ENCODE measurements around the gene CSF1.
"Not testable (repeated sequence)": the region's sequence is repeated elsewhere in the genome, so short reads cannot be mapped to it uniquely, and the experiment has no call there.

The CSF1 gene

DNA sequence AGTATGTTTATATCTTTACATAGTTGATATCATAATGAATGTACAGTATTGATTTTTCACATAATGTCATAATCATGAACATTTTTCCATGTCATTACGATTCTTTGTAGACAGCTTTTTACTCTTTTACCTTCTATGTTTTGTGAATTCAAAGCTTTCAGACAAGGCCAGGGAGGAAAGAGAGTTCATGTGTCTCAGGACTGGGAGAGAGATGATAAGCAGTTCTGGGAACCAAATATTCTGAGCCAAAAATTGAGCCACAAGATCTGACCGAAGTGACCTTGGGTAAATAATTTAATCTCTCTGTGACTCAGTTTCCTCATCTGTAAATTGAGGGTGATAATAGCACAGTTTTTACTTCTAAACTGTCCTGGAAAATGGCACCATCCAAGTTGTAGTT lies 31.8 kb downstream of the CSF1 start:
- DNase-seq (ENCODE audit: low spot score): no peak

DNA sequence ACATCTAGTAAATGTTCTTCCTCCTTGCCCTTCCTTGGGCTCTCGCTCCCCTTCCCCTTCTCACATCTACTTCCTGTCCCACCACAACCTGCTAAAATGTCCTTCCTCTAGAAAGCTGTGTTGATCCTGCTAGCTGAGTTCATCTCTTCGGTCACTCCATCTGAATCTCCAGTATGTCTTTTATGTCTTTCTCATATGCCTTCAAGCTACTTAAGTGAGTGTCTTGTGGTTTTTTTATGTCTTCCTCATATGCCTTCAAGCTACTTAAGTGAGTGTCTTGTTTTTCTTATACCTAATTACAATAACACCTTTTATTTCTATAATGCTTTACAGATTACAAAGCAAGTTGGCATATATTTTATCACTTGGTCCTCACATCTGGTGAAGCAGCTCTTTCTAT lies 33.9 kb downstream of the CSF1 start:
- no peak for DNase-seq (ENCODE audit: low spot score)

DNA sequence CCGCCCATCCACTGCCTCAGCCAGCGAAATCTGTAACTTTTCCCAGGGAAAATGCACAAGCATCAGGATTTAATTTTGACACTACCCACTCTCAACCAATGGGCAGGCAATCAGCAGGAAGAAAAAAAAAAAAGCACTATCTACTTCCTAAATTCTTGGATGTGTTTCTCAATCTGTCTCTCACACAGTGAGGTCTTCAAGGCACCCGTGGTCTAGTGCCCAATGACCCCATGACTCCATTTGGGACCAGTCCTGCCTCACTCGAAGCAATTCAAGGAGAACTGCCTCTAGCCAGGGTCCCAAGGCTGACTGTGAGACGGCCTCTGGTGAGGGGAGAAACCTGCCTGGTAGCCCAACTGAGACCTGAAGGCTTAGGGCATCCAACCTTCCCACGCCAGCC lies 35.9 kb downstream of the CSF1 start:
- no peak for DNase-seq (ENCODE audit: low spot score)

DNA sequence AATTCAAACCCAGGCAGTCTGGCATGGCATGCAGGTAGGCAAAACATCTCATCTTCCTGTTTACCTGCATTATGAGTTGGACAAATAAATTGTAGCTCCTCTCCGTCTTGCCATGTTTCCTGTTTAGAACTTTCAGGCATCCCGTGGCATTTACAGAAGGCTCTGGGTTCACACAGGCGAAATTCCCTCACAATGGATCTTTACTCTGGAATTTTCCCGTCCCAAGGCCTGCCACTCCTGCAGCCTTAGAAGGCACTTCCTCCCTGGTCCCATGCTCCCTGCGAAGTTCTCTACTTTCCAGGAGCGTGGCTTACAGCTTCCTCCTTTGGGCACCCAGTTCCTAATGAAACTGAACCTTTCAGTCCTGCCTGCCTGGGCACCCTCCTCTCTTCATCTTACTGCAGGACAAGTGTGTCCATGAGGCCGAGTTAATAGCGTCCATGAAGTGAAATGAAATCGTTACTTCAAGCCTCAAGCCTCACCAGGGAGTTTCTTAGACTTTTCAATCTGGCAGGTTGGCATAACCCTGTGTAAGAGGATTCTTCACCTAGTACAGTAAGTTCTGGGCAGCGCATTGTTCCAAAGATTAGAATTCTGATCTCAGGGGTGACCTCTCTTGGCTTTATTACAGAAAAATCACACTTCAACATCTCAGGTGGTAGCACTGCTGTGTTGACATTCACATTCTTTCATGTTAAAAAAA lies 37.1 kb downstream of the CSF1 start:
- no peak for DNase-seq (ENCODE audit: low spot score)

DNA sequence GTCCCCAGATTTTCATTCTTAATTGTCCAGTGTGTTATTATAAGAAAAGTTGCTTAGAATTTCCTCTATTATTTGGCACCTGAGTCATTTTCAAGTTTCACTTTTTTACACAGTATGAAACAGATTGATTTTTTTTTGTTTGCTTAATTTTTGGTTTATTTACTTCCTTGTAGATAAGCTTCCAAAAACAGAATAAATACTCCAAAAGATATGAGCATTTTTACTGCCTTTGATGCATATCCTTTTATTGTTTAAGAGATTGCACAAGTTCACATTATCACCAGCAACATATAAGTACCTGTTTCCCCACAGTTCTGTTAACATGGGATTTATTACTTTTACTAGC lies 37.6 kb downstream of the CSF1 start:
- DNase-seq (ENCODE audit: low spot score): no peak

DNA sequence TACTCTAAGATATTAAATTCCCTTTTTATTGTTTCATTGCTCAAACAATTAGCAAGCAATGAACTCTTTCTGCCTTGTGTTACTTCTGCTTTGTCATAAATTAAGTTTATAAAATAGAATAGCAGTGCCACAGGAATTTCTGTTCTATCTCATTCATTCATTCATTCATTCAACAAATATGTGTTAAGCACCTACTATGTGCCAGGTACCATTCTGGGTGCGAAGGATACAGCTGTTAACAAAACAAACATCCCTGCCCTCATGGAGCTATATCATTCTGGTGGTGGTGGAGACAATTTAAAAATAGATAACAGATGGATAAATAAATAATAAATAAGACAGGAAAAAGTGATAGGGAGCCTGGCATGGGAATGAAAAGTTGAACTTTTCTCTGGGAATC lies 39.4 kb downstream of the CSF1 start:
- DNase-seq (ENCODE audit: low spot score): no peak

DNA sequence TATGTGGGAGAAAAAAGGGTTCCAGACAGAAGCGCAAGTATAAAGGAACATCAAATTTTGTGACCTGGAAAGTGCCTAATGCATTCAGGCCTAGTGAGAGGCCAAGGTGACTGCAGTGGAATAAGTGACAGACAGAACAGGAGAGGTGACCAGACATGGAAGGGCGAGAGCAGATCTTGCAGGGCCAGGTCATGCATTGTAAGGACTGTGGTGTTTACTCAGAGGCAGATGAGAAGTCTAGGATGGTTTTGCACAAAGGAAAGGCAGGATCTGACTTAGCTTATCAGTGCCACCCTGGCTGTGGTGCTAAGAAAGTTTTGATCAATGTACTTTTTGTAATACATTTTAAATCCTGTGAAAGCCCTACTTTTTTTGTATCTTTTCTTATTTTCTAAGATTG lies 39.9 kb downstream of the CSF1 start:
- DNase-seq (ENCODE audit: low spot score): no peak

DNA sequence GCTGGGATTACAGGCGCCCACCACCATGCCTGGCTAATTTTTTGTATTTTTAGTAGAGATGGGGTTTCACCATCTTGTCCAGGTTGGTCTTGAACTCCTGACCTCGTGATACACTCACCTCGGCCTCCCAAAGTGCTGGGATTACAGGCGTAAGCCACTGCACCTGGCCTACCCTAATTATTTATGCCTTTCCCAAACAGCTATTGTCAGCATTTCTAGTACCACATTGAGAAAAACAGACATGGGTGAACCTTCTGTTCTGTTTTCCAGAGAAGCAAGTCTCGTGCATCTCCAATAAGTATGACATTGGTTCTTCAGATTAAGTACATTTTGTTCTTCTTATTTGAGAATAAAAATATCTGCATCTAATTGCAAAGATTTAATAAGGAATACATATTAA lies 40.9 kb downstream of the CSF1 start:
- DNase-seq (ENCODE audit: low spot score): not testable (repeated sequence)

DNA sequence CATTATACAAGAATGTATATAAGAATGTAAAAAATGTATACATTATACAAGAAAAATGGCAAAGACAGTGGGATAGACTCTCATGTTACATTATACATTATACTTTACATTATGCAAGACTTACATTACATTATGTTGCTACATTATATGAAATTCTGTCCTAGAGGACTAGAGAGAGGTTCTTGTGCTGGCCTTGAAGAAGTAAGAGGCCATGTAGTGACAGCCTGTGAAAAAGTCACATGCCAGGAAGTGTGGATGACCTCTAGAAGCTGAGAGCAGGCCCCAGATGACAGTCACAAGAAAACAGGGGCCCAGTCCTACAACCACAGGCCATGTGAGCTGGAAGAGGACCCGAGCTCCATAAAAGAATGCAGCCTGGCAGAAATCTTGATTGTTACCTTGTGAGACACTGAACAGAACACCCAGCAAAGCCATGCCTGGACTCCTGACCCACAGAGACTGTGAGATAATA lies 43.4 kb downstream of the CSF1 start:
- DNase-seq (ENCODE audit: low spot score): no peak

DNA sequence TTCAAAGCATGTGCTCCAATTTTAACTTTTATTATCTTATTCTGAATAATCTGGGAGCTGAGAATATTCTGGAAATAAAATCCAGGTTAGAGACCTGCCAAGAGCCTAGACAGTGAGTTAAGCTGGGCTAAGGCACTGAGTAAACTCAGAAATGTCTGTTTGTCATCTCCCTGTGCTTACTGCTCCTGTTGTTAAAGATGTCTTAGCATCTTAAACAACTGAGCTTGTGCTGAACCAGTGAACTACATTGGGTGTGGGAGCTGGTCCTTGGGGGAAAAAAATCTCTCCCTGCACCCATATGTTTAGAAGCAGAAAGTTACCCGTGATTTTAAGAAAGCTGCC lies 49.0 kb downstream of the CSF1 start:
- no peak for DNase-seq (ENCODE audit: low spot score)

DNA sequence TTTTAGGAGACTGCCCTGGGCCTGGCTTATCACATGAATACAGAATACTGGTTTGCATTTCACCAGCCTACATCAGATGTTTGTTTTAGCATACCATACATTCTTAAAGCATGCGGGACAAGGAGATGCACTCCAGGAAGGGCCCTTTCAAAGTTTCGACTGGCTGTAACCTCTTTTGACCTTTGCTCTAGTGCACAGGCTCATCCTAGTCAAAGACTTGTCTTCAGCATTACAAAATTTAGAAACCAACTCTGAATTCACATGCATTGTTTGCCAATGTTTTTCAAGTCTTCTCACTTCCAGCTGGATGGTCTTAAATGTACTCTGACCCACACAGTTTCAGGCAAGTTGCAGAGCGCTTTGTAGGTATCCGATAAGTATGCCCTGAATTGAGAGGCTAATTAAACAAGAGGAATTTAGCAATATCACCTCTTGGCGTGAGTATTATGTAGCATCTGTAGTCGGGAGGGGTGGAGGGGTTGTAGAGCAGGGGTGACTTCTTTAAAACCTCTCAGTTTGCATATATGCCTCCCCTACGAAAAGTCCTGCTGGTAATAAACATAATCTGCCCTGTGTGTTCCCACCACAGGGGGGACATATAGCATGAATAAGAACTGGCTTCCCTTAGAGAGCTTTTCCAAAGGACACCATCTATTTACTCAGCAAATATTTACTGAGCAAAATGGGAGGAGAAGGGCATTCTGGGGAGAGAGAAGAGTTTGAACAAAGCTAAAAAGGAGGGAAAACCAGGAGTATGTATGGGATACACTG lies 49.5 kb downstream of the CSF1 start:
- DNase-seq (ENCODE audit: low spot score): peak; percentile 43

DNA sequence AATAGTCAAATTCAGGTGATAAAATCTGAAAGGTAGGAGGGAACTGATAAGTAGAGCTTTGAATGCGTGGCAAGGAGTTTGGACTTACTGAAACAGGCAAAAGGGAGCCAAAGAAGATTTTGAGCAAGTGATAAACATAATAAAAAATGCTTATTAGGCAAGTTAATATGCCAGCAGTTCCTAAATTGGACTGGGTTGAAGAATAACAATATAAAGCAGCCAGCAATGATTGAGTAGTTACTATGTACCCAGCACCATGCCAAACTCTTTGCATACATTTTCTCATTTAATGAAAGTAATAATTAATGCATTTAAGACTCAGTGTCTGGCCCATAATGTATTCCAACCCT lies 50.1 kb downstream of the CSF1 start:
- DNase-seq (ENCODE audit: low spot score): no peak

DNA sequence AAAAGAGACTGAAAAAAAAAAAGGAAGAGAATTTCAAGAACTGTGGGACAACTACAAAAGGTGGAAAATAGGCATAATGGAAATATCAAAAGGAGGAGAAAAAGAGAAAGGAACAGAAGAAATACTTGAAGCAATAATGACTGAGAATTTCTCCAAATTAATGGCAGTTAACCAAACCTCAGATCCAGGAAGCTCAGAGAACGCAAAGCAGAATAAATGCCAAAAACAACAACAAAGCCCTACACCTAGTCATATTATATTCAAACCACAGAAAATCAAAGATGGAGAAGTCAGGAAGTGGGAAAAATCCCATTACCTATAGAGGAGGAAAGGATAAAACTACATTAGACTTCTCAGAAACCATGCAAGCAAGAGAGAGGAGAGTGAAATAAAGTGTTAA lies 53.2 kb downstream of the CSF1 start:
- no peak for DNase-seq (ENCODE audit: low spot score)

DNA sequence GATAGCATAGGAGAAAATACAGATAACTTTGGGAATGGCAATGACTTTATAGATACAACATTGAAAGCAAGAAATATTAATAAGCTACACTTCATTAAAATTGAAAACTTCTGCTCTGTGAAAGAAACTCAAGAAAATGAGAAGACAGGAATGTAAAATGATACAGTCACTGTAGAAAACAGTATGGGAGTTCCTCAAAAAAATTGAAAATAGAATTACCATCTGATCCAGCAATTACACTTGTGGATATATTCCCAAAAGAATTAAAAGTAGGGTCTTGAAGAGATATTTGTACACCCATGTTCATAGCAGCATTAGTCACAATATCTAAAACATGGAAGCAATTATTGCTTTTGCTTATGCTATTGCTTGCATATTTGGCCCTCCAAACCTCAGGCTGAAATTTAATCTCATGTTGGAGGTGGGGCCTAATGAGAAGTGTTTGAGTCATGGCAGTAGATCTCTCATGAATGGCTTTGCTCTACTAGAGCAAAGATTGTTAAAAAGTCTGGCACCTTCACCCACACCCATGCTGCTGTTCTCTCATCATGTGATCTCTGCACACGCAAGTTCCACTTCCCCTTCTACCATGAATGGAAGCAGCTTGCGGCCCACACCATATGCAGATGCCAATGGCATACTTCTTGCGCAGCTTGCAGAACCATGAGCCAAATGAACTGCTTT lies 58.6 kb downstream of the CSF1 start:
- no peak for DNase-seq (ENCODE audit: low spot score)

DNA sequence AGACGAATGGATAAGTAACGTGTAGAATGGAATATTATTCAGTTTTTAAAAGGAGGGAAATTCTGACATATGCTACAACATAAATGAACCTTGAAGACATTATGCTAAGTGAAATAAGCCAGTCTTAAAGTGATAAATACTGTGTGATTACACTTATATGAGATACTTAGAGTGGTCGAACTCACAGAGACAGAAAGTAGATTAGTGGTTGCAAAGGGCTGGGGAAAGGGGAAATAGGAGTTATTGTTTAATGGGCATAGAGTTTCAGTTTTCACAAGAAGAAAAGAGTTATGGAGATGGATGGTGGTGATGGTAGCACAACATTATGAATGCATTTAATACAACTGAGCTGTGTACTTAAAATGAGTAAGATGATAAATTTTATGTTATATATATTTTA lies 59.3 kb downstream of the CSF1 start:
- no peak for DNase-seq (ENCODE audit: low spot score)

DNA sequence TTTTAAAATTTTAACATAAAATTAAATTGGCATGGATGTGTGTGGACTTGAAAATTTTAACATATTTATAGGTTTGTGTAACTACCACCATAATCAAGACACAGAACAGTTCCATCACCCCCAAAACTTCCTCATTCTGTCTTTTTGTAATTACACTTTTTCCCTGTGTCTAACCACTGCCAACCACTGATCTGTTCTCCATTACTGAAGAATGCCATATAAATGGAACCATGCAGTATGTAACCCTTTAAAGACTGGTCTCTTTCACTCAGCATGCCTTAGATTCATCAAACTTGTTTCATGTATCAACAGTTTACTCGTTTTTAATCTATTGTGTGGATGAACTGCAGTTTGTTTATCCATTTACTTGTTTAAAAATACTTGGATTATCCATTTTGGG lies 60.9 kb downstream of the CSF1 start:
- no peak for DNase-seq (ENCODE audit: low spot score)

DNA sequence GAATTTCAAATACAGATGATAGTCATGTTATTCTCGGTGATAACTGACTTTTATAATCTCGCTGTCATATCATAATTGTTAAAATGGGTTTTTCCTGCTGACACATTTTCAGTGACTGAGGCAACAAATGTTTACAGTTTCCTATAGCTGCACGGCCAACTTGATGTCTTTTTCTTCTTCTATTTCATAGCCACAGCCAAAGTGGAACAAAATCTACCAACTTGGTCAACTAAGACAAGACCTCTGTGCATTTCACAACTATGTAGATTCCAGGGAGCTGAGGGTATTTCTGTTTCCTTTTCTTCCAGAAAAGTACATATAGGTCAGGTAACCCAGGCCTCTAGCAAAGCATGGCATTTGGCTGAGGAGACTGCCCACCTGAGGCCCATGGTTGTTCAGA lies 63.5 kb downstream of the CSF1 start:
- no peak for DNase-seq (ENCODE audit: low spot score)

DNA sequence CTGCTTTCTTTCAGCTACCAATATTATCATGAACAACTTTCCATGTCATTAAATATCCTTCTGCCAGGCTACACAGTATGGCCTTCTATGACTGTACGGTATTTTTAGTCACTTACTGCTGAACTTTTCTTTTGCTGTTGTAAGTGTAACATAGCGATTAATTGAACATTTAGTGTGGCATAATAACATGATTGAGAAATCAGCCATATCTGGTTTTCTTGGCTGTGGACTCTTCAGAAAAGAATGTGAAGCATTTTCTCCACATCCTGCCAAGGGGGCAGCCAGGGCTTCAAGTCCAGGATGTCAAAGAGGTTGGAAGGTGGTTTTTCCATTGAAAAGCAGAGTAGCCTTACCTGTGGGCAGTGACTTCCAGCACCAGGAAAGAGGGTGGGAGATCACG lies 65.1 kb downstream of the CSF1 start:
- DNase-seq (ENCODE audit: low spot score): no peak

DNA sequence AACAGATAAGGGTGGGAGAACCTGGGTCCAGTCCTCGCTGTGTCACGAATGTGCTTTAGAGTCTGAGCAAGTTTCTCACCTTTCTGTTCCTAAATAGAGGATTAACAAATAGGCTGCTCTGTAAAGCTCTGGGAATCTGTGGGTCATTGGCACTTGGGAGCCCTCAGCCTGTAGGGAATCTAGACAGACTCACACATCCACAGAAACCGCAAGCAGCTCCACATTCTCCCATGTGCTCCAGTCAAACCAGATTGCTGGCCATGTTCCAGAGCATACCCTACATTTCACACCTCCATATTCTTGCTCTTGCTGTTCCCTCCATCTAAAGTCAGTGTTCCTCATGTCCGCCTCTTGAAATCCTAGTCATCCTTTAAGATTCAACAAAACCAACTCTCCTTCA lies 66.1 kb downstream of the CSF1 start:
- no peak for DNase-seq (ENCODE audit: low spot score)

DNA sequence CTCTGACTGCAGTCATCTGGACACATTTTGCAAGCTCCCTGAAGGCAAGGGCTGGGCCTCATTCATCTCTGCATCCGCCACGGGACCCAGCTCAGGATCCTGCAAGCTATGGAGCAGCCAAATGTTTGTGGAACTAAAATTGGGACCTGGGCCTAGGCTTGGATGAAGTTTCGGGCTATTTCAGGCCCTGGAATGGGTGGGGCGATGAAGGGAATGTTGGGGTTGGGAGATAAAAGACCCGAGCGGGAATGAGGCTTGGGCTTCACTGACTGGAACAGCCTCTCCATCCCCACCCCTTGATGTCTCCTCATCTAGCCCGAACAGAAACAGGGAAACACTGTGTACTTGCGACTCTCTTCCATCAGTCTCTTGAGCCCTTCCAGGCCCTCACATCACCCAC lies 66.6 kb downstream of the CSF1 start:
- no peak for DNase-seq (ENCODE audit: low spot score)

DNA sequence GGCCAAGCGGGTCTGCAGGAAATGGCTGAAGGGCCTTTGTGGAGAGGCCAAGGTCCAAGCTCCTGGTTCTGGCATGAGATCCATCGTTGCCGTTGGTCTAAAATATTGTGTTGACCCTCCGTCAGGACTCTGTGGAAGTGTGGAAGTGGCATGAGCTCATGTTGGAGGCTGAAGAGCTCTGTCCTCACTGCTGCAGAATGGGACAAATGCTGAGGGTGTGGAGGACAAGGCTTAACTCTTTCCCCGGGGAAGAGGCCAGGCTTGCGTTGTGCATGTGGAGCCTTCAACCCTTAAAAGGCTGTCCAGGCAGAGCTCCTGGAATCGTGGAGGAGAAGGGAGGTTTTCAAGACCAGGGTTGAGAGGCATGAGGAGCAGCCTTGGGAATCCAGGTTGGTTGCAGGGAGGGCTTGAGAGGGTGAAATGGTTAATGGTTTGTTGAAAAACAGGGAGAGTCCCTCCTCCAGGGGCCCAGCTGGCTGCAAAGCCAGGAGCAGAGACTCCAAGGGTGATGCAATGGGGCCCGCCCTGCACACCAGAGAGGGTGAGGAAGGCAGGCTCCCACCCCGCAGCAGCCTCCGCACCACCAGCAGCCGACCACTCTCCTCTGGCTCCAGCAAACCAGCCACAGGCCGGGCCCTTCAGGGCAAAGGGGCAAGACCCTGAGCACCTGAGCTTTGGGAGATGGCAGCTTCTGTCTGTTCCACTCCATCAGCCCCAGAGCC lies 67.2 kb downstream of the CSF1 start:
- no peak for DNase-seq (ENCODE audit: low spot score)

DNA sequence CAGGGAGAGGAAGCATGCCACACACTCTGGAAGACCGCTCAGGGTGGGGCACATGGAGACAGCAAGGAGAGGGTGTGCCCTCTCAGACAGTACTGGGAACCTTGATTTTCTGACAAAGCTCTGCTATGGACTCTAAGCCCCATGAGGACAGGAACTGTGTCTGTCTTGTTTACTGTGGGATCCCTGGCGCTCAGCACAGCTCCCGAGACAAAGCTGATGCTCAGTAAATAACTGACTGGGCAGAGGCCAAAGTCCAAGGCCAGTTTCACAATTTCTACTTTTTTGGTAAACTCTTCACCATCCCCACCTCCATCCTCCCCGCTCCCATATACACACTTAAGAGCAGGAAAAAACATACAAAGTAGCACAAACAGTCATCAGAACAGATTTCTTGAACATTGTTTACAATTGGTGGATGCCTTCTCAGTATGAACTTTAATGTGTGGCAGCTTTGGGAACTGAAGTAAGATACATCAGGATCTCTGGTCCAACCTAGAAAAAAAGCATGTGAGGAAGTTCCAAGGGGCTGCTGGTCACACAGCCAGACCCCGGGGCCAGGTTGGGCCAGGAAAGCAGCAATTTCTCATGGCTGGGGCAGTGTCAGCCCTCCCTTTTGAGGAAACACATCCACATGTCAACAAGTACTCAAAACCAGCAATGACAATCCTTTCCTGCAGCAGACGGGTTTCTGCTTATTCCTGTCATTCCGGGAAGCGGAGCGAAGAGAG lies 68.3 kb downstream of the CSF1 start:
- DNase-seq (ENCODE audit: low spot score): no peak
